HepG2 (cell line): ENCODE results near the gene VAV2. TPM values are rescaled to one million over a fixed set of nuclear protein-coding genes. Genes with fewer than 3 reads are reported as not detected.

Experiments used
- ATAC-seq: fragments of 200-7000 bp; cut with Tn5 transposase; 3 replicates; pipeline ENCODE4 v1.9.1; 2020; ENCODE audit warnings: mild to moderate bottlenecking, moderate library complexity
- BruUV-seq: library from RNA; stranded (reverse); fragments of 400-500 nt; replicated peaks from 2 replicates; lab custom pipeline; 2021; lab: Mats Ljungman, UMichigan
- CTCF ChIA-PET: fragments of 300-600 bp; formaldehyde crosslinking; extraction: SDS; loops from one replicate; lab custom pipeline; 2021; ENCODE audit warnings: low total read pairs, inconsistent platforms, low intra/inter-chr PET ratio; lab: Yijun Ruan, JAX
- POLR2A ChIA-PET: fragments of 350-600 bp; sonication (Branson Sonifier 250); formaldehyde crosslinking; loops from one replicate; lab custom pipeline; 2020; ENCODE audit warnings: antibody characterized with exemption, inconsistent platforms; lab: Yijun Ruan, JAX
- DNase-seq: peaks from one replicate; pipeline ENCODE4 v3.0.0-alpha.2; 2015; ENCODE audit warnings: low spot score
- FAIRE-seq: peaks from 3 replicates; lab custom pipeline; 2011; peaks lifted over from hg19 to GRCh38; lab: Jason Lieb, UNC
- H2AFZ ChIP-seq: one replicate; pipeline ENCODE4 v1.6.1; 2011; ENCODE audit warnings: low read length, inconsistent platforms
- H3K27ac ChIP-seq: fragments of 300-600 bp; 3 replicates; pipeline ENCODE4 v1.8.0; 2011; ENCODE audit warnings: mixed run types, mild to moderate bottlenecking, mixed read lengths, low read length, inconsistent platforms; ENCODE audit not compliant: insufficient read depth; ENCODE audit errors: extremely low read length
- H3K27me3 ChIP-seq, 2 experiments: fragments of 200-600 bp in 1 of 2; 2 replicates in 1 of 2; 3 replicates in 1 of 2; pipeline versions ENCODE4 v1.6.0 to v1.8.0; 2011; ENCODE audit warnings: low read length in 2 of 2, mild to moderate bottlenecking in 2 of 2, moderate library complexity in 2 of 2, inconsistent platforms in 1 of 2; ENCODE audit not compliant: insufficient read depth in 2 of 2, control insufficient read depth in 1 of 2
- H3K36me3 ChIP-seq, 2 experiments: fragments of 200-600 bp in 1 of 2; replicated peaks in 1 of 2; 2 replicates in 1 of 2; 3 replicates in 1 of 2; pipeline versions ENCODE4 v1.5.1 to v1.8.0; 2011; ENCODE audit warnings: low read length in 2 of 2, inconsistent platforms in 1 of 2; ENCODE audit not compliant: insufficient read depth in 2 of 2, control insufficient read depth in 1 of 2
- H3K4me1 ChIP-seq: 2 replicates; pipeline ENCODE4 v1.5.1; 2012; ENCODE audit warnings: low read length, inconsistent platforms; ENCODE audit not compliant: insufficient read depth
- H3K4me2 ChIP-seq: 2 replicates; pipeline ENCODE4 v1.6.0; 2011; ENCODE audit warnings: low read depth, low read length, inconsistent platforms
- H3K4me3 ChIP-seq, 3 experiments: fragments of 200-600 bp in 1 of 3; sonication (generic), shearing (Covaris generic) in 1 of 3; replicated peaks in 1 of 3; 2 replicates each; pipeline ENCODE4 v1.5.1; 2011 to 2016; ENCODE audit warnings: low read length in 3 of 3, inconsistent platforms in 2 of 3, low read depth in 2 of 3, mild to moderate bottlenecking in 2 of 3, control low read depth in 1 of 3, mixed read lengths in 1 of 3; ENCODE audit not compliant: insufficient read depth in 1 of 3
- H3K79me2 ChIP-seq: one replicate; pipeline ENCODE4 v1.6.1; 2011; ENCODE audit warnings: low read length, inconsistent platforms; ENCODE audit not compliant: insufficient read depth
- H3K9ac ChIP-seq: 2 replicates; pipeline ENCODE4 v1.6.0; 2011; ENCODE audit warnings: mild to moderate bottlenecking, low read depth, low read length, inconsistent platforms; ENCODE audit not compliant: insufficient read depth
- H3K9me3 ChIP-seq: 2 replicates; pipeline ENCODE4 v1.5.1; 2012; ENCODE audit warnings: mild to moderate bottlenecking, low read length
- H4K20me1 ChIP-seq: 2 replicates; pipeline ENCODE4 v1.6.0; 2011; ENCODE audit warnings: inconsistent platforms, mild to moderate bottlenecking, low read length, moderate library complexity; ENCODE audit not compliant: insufficient read depth
- CSRNP2 ChIP-seq: sonication (generic); formaldehyde crosslinking; conservative IDR thresholded peaks from 2 replicates; pipeline ENCODE4 v1.8.0; 2022; ENCODE audit warnings: low read depth, missing genetic modification reagents
- GFI1 ChIP-seq: sonication (generic); formaldehyde crosslinking; IDR thresholded peaks from 2 replicates; pipeline ENCODE4 v1.5.0; 2020; ENCODE audit warnings: missing genetic modification reagents, mild to moderate bottlenecking, borderline replicate concordance
- IKZF5 ChIP-seq: IDR thresholded peaks from 2 replicates; pipeline ENCODE4 v1.6.1; 2018; ENCODE audit warnings: missing genetic modification reagents, mild to moderate bottlenecking, missing compliant biosample characterization
- MZF1 ChIP-seq: sonication (generic); formaldehyde crosslinking; IDR thresholded peaks from 2 replicates; pipeline ENCODE4 v1.8.1; 2023; ENCODE audit warnings: mild to moderate bottlenecking, missing genetic modification reagents, borderline replicate concordance
- NFYB ChIP-seq: sonication (generic); formaldehyde crosslinking; IDR thresholded peaks from 2 replicates; pipeline ENCODE4 v1.4.0; 2020; ENCODE audit warnings: missing genetic modification reagents
- PCBP2 ChIP-seq: fragments of 200-400 bp; formaldehyde crosslinking; optimal IDR thresholded peaks from 2 replicates; pipeline ENCODE3; 2018; ENCODE audit warnings: low read length, low read depth; ENCODE audit not compliant: poor library complexity, severe bottlenecking
- XRCC5 ChIP-seq: fragments of 200-400 bp; formaldehyde crosslinking; optimal IDR thresholded peaks from 2 replicates; pipeline ENCODE3; 2017; ENCODE audit warnings: mild to moderate bottlenecking, low read length
- ZBTB42 ChIP-seq: sonication (generic); formaldehyde crosslinking; IDR thresholded peaks from 2 replicates; pipeline ENCODE4 v1.5.0; 2020; ENCODE audit warnings: mild to moderate bottlenecking, missing genetic modification reagents
- ZBTB7A ChIP-seq: sonication (generic); formaldehyde crosslinking; IDR thresholded peaks from 2 replicates; pipeline ENCODE4 v1.8.0; 2022; ENCODE audit warnings: mild to moderate bottlenecking, missing genetic modification reagents
- ZC3H13 ChIP-seq: sonication (generic); formaldehyde crosslinking; IDR thresholded peaks from 2 replicates; pipeline ENCODE4 v1.8.1; 2023; ENCODE audit warnings: mild to moderate bottlenecking, missing genetic modification reagents, moderate library complexity
- ZMYM3 ChIP-seq: sonication (generic); formaldehyde crosslinking; IDR thresholded peaks from 2 replicates; pipeline ENCODE4 v1.5.1; 2020; ENCODE audit warnings: mild to moderate bottlenecking, missing genetic modification reagents
- ZNF224 ChIP-seq: sonication (generic); formaldehyde crosslinking; IDR thresholded peaks from 2 replicates; pipeline ENCODE4 v1.5.0; 2020; ENCODE audit warnings: mild to moderate bottlenecking, missing genetic modification reagents
- ZNF296 ChIP-seq: sonication (generic); formaldehyde crosslinking; conservative IDR thresholded peaks from 2 replicates; pipeline ENCODE4 v1.5.0; 2020; ENCODE audit warnings: mild to moderate bottlenecking, missing genetic modification reagents
- ZNF513 ChIP-seq: sonication (generic); formaldehyde crosslinking; conservative IDR thresholded peaks from 2 replicates; pipeline ENCODE4 v1.5.0; 2020; ENCODE audit warnings: missing genetic modification reagents
- ZNF564 ChIP-seq: sonication (generic); formaldehyde crosslinking; IDR thresholded peaks from 2 replicates; pipeline ENCODE4 v1.8.1; 2023; ENCODE audit warnings: mild to moderate bottlenecking, missing genetic modification reagents
- ZNF777 ChIP-seq: sonication (generic); formaldehyde crosslinking; IDR thresholded peaks from 2 replicates; pipeline ENCODE4 v1.4.0; 2020; ENCODE audit warnings: missing genetic modification reagents
- WGBS: methylation state at CpG from one replicate; pipeline ENCODE4 v1.1.6; 2017; ENCODE audit warnings: low lambda C conversion rate; 5-methylcytosine and 5-hydroxymethylcytosine counted together
- in situ Hi-C: cut with HindIII; loops from 2 replicates; pipeline ENCODE4 v1.10.0; 2017; ENCODE audit warnings: low pct_unique_long_range_greater_than_20kb; ENCODE audit not compliant: extremely low pct_ligation_motif_present
- intact Hi-C: fragments of 100-400 bp; cut with micrococcal nuclease; formaldehyde crosslinking; loops from one replicate; pipeline ENCODE4 v1.10.0; 2022; ENCODE audit not compliant: unreplicated experiment
- polyA plus RNA-seq, 8 experiments: library from polyadenylated mRNA; depleted of rRNA in 3 of 8; stranded (reverse) in 7 of 8; unstranded in 1 of 8; fragments of >200 nt; fragmentation: Illumina TruSeq in 4 of 8; extraction: Trizol in 4 of 8; gene quantifications; 2 replicates each; pipeline versions ENCODE4 v1.2.1 to v1.2.3, GENCODE V29; 2011 to 2016; ENCODE audit warnings: low read depth in 4 of 8, missing spikeins in 1 of 8, mixed read lengths in 1 of 8; ENCODE audit not compliant: insufficient read depth in 1 of 8
- total RNA-seq, 5 experiments: library from RNA; depleted of rRNA; stranded (reverse); fragments of >200 nt; fragmentation: Illumina TruSeq; extraction: Trizol; gene quantifications; 2 replicates each; pipeline ENCODE4 v1.2.3, GENCODE V29; 2016; ENCODE audit warnings: low read depth in 1 of 5

The VAV2 gene
- total and polyA plus RNA-seq, 2 of the 13 experiments (the other 11 are each of a cell fraction or from before 2014, with no cell fraction given), result 22.5 to 22.9 TPM

- Histone ChIP-seq H3K79me2 (no peaks in the 10 kb centered on the region), H3K4me1 (peaks cover 13% of the 10 kb centered on the region), H3K27ac (no peak overlapping the region), H3K9me3 (no peaks in the 10 kb centered on the region), H2AFZ (no peak overlapping the region), H3K4me3 (no peak overlapping the region), H3K4me2 (no peak overlapping the region), H3K36me3 (peaks cover 0 to 3% of the 10 kb centered on the region in 2 experiments; a peak in 1 of 5 replicates), H3K27me3 (no peaks in the 10 kb centered on the region), H3K9ac (no peak overlapping the region), H4K20me1 (no peaks in the 10 kb centered on the region; the same call in 1 of the 2 replicates)
- CTCF ChIA-PET, result no interaction called here
- FAIRE-seq (no peak), ATAC-seq (no peak), DNase-seq (no peak)
- TF ChIP-seq ZBTB42 (CRISPR knock-in tag) (no peak), CSRNP2 (no peak), ZMYM3 (CRISPR knock-in tag) (no peak), ZBTB7A (CRISPR knock-in tag) (no peak), ZC3H13 (CRISPR knock-in tag) (no peak), NFYB (CRISPR knock-in tag) (no peak), ZNF513 (no peak), GFI1 (CRISPR knock-in tag) (no peak), ZNF777 (CRISPR knock-in tag) (no peak), ZNF564 (CRISPR knock-in tag) (no peak), PCBP2 (no peak), ZNF224 (CRISPR knock-in tag) (no peak), IKZF5 (CRISPR knock-in tag) (no peak), ZNF296 (no peak), MZF1 (CRISPR knock-in tag) (no peak), XRCC5 (no peak)
- intact Hi-C loops, result loop anchor here (5.0 kb wide), 1 partner anchor 142 kb away; no protein-coding TSS in a partner anchor
- in situ Hi-C loops, result loop anchor here (25.0 kb wide), 1 partner anchor 192 kb away; the partner anchor contains the start of gene ADAMTSL2
- WGBS, result 77% methylated on average over 5 of the region's 10 CpGs
- POLR2A ChIA-PET, result interaction anchor here (1.3 to 3.0 kb wide), 2 partner anchors 9 to 13 kb away, joined by 3 to 22 read pairs; partner anchors contain the start of gene SARDH
- BruUV-seq, result no TSS peak
Measured at GRCh38 chr9:133728856-133729616, 263.1 kb downstream of the VAV2 start.
